ENCODE data around the gene SENP1. TPM values are rescaled to one million over a fixed set of nuclear protein-coding genes. Genes with fewer than 3 reads are reported as not detected.

Gene SENP1
- total and polyA plus RNA-seq, 2 experiments from 2014 or later: 8.6 to 27.7 TPM

GRCh38 chr12:48125985-48126384 lies 20.1 kb upstream of the SENP1 start:
- no peak for TF ChIP-seq CTCF (conservative IDR thresholded peaks at IDR 0.05; ENCODE audit: low read depth in 2 of 2)
- TF ChIP-seq ETS1 (IDR thresholded peaks at IDR 0.05): no peak
- TF ChIP-seq EZH2phosphoT487 (IDR thresholded peaks at IDR 0.05; ENCODE audit: unreplicated experiment): no peak
- TF ChIP-seq STAT1 (IDR thresholded peaks at IDR 0.05; ENCODE audit: unreplicated experiment): no peak
- TF ChIP-seq POLR2AphosphoS5 (IDR thresholded peaks at IDR 0.05; ENCODE audit: low read depth): no peak
- TF ChIP-seq REST (IDR thresholded peaks at IDR 0.05; ENCODE audit: unreplicated experiment): no peak
- TF ChIP-seq NANOG (IDR thresholded peaks at IDR 0.05; ENCODE audit: borderline replicate concordance): no peak
- TF ChIP-seq ZNF331 (CRISPR knock-in tag; IDR thresholded peaks at IDR 0.05; ENCODE audit: low read depth): no peak
- no peak for TF ChIP-seq EZH2 (IDR thresholded peaks at IDR 0.05; ENCODE audit: low read depth, unreplicated experiment)
- no peak for TF ChIP-seq ZNF114 (CRISPR knock-in tag; IDR thresholded peaks at IDR 0.05)
- TF ChIP-seq ZNF462 (CRISPR knock-in tag; IDR thresholded peaks at IDR 0.05): no peak
- no peak for TF ChIP-seq JUNB (IDR thresholded peaks at IDR 0.05; ENCODE audit: unreplicated experiment)
- TF ChIP-seq CREB1 (CRISPR knock-in tag; IDR thresholded peaks at IDR 0.05; ENCODE audit: low read depth): no peak
- Histone ChIP-seq H3K79me2 (replicated peaks; ENCODE audit: insufficient read depth) (peaks cover 9% of the 10 kb centered on the region), H3F3A (replicated peaks; ENCODE audit: low read depth) (no peaks in the 10 kb centered on the region), H4K20me1 (replicated peaks; ENCODE audit: insufficient read depth) (peaks cover 14% of the 10 kb centered on the region), H3K36me3 (ENCODE audit: insufficient read depth) (peaks cover 38% of the 10 kb centered on the region), H3K27me3 (ENCODE audit: insufficient read depth) (no peaks in the 10 kb centered on the region), H2AFZ (no peak overlapping the region), H3K4me2 (no peak overlapping the region), H3K9me2 (ENCODE audit: insufficient read depth) (no peaks in the 10 kb centered on the region), H3K4me1 (ENCODE audit: insufficient read depth) (0 out of 2 replicates have a peak, but pooled peaks cover under 1% of the 10 kb centered on the region), H3K4me3 (no peak overlapping the region), H3K27ac (ENCODE audit: low read depth) (no peak overlapping the region)
- Mint-ChIP-seq H3K36me3 (ENCODE audit: low read depth) (peaks cover 50% of the 10 kb centered on the region), H3K4me3 (no peak overlapping the region), H3K27me3 (ENCODE audit: insufficient read depth, low read depth, poor library complexity) (peaks cover 1% of the 10 kb centered on the region), H3K4me1 (peaks cover 2% of the 10 kb centered on the region; the same call in 2 of the 3 replicates), H3K27ac (no peak overlapping the region), H3K9me3 (no peaks in the 10 kb centered on the region)
- DNase-seq (ENCODE audit: low spot score) (no peak), ATAC-seq (no peak)
